ENCODE results near the gene POMGNT1. TPM values are rescaled to one million over a fixed set of nuclear protein-coding genes. Genes with fewer than 3 reads are reported as not detected.
"Not testable (repeated sequence)": the region's sequence is repeated elsewhere in the genome, so short reads cannot be mapped to it uniquely, and the experiment has no call there.

Gene POMGNT1
- total RNA-seq, 1 donor from 2014 or later: 67.8 TPM

DNA sequence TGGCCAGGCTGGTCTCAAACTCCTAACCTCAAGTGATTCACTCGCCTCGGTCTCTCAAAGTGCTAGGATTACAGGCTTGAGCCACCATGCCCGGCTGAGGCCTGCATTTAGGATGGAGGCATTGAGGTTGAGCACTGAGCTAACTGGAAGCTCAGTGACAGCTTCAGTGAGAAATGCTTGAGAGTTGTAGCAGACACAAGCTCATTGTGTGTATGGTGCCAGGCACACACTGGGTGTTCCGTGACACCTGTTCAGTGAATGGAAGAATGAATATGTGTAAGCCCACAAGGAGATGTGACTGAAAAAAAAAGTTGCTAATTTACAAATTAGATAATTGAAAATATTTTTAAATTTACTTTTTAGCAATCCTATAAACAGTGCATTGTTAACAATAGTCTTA, 26.7 kb upstream of the POMGNT1 start:
- DNase-seq (ENCODE audit: low spot score): no peak
- H3K4me3 Mint-ChIP-seq (ENCODE audit: low read depth): no peak overlapping the region
- H3K9me3 Mint-ChIP-seq: no peaks in the 10 kb centered on the region
- peaks cover 4% of the 10 kb centered on the region for H3K27me3 Mint-ChIP-seq (ENCODE audit: low read depth)
- H3K36me3 Mint-ChIP-seq (ENCODE audit: low read depth): no peaks in the 10 kb centered on the region
- no peaks in the 10 kb centered on the region for H3K4me1 Mint-ChIP-seq (ENCODE audit: low read depth)
- intact Hi-C loops (cut with micrococcal nuclease): no loop called here
- no peak overlapping the region for H3K27ac Mint-ChIP-seq

DNA sequence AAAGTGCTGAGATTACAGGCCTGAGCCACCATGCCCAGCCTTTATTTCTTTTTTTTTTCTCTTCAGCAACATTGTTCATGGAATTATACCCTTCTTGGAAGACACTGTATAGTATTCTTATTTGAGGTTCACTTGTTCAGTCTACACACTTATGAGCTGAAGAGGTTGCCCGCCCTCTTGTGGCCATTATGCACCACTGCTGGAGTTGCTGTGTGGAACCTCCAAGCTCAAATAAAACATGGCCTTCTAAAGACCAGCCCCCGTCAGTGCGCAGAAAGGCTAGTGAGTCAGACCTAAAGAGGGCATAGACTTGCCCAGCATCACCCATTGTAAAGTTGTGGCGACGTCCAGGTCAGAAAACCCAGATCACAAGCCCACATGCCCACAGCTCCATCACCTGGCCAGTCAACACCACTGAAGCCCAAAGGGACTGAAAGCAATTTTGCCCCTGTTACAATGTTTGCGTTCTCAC, 25.3 kb upstream of the POMGNT1 start:
- H3K36me3 Mint-ChIP-seq (ENCODE audit: low read depth): no peaks in the 10 kb centered on the region
- H3K27me3 Mint-ChIP-seq (ENCODE audit: low read depth): peaks cover 4% of the 10 kb centered on the region

GRCh38 chr1:46223055-46223454, 24.8 kb upstream of the POMGNT1 start:
- H3K4me1 Mint-ChIP-seq (ENCODE audit: low read depth); H3K27me3 Mint-ChIP-seq (ENCODE audit: low read depth); H3K27ac Mint-ChIP-seq; DNase-seq (ENCODE audit: low spot score); H3K4me3 Mint-ChIP-seq (ENCODE audit: low read depth); H3K36me3 Mint-ChIP-seq (ENCODE audit: low read depth); H3K9me3 Mint-ChIP-seq: not testable (repeated sequence)
- intact Hi-C loops (cut with micrococcal nuclease): loop anchor here (1.0 to 2.0 kb wide), 2 partner anchors 44 to 186 kb away; no protein-coding TSS in a partner anchor

More for the DNA sequence above, 25.3 kb upstream of the POMGNT1 start:
- intact Hi-C loops (cut with micrococcal nuclease): loop anchor here (1.0 to 2.0 kb wide), 2 partner anchors 45 to 186 kb away; no protein-coding TSS in a partner anchor
- no peaks in the 10 kb centered on the region for H3K4me1 Mint-ChIP-seq (ENCODE audit: low read depth)
- H3K9me3 Mint-ChIP-seq: no peaks in the 10 kb centered on the region
- no peak overlapping the region for H3K27ac Mint-ChIP-seq
- peak; percentile 49 for DNase-seq (ENCODE audit: low spot score)
- no peak overlapping the region for H3K4me3 Mint-ChIP-seq (ENCODE audit: low read depth)

DNA sequence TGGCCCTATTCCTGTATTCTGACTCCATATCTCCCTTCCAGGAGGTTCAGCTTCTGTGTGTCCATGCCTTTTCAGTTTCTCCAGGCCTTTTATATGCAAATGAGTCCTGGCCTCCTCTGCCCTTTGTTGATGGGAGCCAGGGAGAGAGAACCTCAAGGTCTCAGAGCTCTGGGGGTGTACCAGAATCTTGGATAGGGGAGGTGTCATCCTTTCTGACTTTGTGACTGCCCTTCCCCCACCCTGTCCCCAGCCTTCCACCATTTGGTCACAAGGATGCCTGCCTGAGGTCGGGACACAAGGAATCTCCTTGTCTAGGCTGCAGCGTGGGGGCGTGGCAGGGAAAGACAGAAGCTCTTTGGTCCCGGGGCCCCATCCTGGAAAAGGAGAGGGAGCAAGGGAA, 23.5 kb upstream of the POMGNT1 start:
- Mint-ChIP-seq H3K36me3 (ENCODE audit: low read depth) (no peaks in the 10 kb centered on the region), H3K4me1 (ENCODE audit: low read depth) (no peaks in the 10 kb centered on the region)

GRCh38 chr1:46220808-46221207, 22.6 kb upstream of the POMGNT1 start:
- no peaks in the 10 kb centered on the region for H3K4me1 Mint-ChIP-seq (ENCODE audit: low read depth)
- H3K9me3 Mint-ChIP-seq: no peaks in the 10 kb centered on the region
- no peaks in the 10 kb centered on the region for H3K36me3 Mint-ChIP-seq (ENCODE audit: low read depth)
- no peak overlapping the region for H3K27ac Mint-ChIP-seq
- DNase-seq (ENCODE audit: low spot score): no peak
- H3K4me3 Mint-ChIP-seq (ENCODE audit: low read depth): no peak overlapping the region
- intact Hi-C loops (cut with micrococcal nuclease): no loop called here
- peaks cover 7% of the 10 kb centered on the region for H3K27me3 Mint-ChIP-seq (ENCODE audit: low read depth)

More for the DNA sequence above, 23.5 kb upstream of the POMGNT1 start:
- Mint-ChIP-seq H3K27ac (no peak overlapping the region), H3K27me3 (ENCODE audit: low read depth) (peaks cover 6% of the 10 kb centered on the region), H3K9me3 (no peaks in the 10 kb centered on the region), H3K4me3 (ENCODE audit: low read depth) (no peak overlapping the region)
- intact Hi-C loops (cut with micrococcal nuclease): loop anchor here (2.0 kb wide), 1 partner anchor 43 kb away; no protein-coding TSS in a partner anchor
- no peak for DNase-seq (ENCODE audit: low spot score)

- intact Hi-C loops (cut with micrococcal nuclease): no loop called here
- no peak for DNase-seq (ENCODE audit: low spot score)
- no peaks in the 10 kb centered on the region for H3K9me3 Mint-ChIP-seq
- H3K27ac Mint-ChIP-seq: no peak overlapping the region
- no peaks in the 10 kb centered on the region for H3K36me3 Mint-ChIP-seq (ENCODE audit: low read depth)
- peaks cover 5% of the 10 kb centered on the region for H3K27me3 Mint-ChIP-seq (ENCODE audit: low read depth)
- no peak overlapping the region for H3K4me3 Mint-ChIP-seq (ENCODE audit: low read depth)
- H3K4me1 Mint-ChIP-seq (ENCODE audit: low read depth): no peaks in the 10 kb centered on the region
Observed at GRCh38 chr1:46219551-46220520, 21.6 kb upstream of the POMGNT1 start.

GRCh38 chr1:46218443-46218842, 20.2 kb upstream of the POMGNT1 start:
- Mint-ChIP-seq H3K4me3 (ENCODE audit: low read depth) (no peak overlapping the region), H3K9me3 (no peaks in the 10 kb centered on the region), H3K4me1 (ENCODE audit: low read depth) (no peaks in the 10 kb centered on the region), H3K27me3 (ENCODE audit: low read depth) (peaks cover 5% of the 10 kb centered on the region), H3K36me3 (ENCODE audit: low read depth) (no peaks in the 10 kb centered on the region), H3K27ac (no peak overlapping the region)
- DNase-seq (ENCODE audit: low spot score): no peak
- intact Hi-C loops (cut with micrococcal nuclease): no loop called here

DNA sequence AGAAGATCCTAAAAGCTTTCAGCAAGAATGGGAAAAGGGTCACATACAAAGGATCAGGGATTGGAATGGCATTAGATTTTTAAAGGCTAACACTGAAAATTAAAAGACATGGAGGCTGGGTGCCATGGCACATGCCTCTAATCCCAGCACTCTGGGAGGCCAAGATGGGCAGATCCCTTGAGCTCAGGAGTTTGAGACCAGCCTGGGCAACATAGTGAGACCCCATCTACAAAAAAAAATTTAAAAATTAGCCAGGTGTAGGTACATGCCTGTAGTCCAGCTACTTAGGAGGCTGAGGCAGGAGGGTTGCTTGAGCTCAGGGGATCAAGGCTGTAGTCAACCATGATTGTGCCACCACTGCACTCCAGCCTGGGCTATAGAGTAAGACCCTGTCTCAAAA, 17.3 kb upstream of the POMGNT1 start:
- no peak for DNase-seq (ENCODE audit: low spot score)
- H3K9me3 Mint-ChIP-seq: no peaks in the 10 kb centered on the region
- no peak overlapping the region for H3K4me3 Mint-ChIP-seq (ENCODE audit: low read depth)
- intact Hi-C loops (cut with micrococcal nuclease): no loop called here
- peaks cover 5% of the 10 kb centered on the region for H3K27me3 Mint-ChIP-seq (ENCODE audit: low read depth)
- no peaks in the 10 kb centered on the region for H3K4me1 Mint-ChIP-seq (ENCODE audit: low read depth)
- H3K36me3 Mint-ChIP-seq (ENCODE audit: low read depth): no peaks in the 10 kb centered on the region
- H3K27ac Mint-ChIP-seq: no peak overlapping the region

- H3K36me3 Mint-ChIP-seq (ENCODE audit: low read depth): no peaks in the 10 kb centered on the region
- no peaks in the 10 kb centered on the region for H3K9me3 Mint-ChIP-seq
- DNase-seq (ENCODE audit: low spot score): no peak
- H3K27ac Mint-ChIP-seq: no peak overlapping the region
- no peaks in the 10 kb centered on the region for H3K4me1 Mint-ChIP-seq (ENCODE audit: low read depth)
- intact Hi-C loops (cut with micrococcal nuclease): no loop called here
- no peak overlapping the region for H3K4me3 Mint-ChIP-seq (ENCODE audit: low read depth)
- peaks cover 1% of the 10 kb centered on the region for H3K27me3 Mint-ChIP-seq (ENCODE audit: low read depth)
Observed at GRCh38 chr1:46211051-46211450, 12.8 kb upstream of the POMGNT1 start.

DNA sequence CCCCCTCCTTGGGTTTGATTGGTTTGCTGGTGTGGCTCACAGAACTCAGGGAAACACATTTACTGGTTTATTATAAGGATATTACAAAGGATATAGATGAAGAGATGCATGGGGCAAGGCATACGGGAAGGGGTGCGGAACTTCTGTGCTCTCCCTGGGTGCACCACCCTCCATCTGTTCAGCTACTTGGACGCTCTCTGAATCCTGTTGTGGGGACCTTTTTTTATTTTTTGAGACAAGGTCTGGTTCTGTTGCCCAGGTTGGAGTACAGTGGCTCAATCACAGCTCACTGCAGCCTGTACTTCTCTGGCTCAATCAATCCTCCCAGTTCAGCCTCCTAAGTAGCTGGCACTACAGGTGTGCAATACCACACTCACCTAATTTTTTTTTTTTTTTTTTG, 12.3 kb upstream of the POMGNT1 start:
- Mint-ChIP-seq H3K27me3 (ENCODE audit: low read depth) (peaks cover 1% of the 10 kb centered on the region), H3K36me3 (ENCODE audit: low read depth) (no peaks in the 10 kb centered on the region), H3K4me3 (ENCODE audit: low read depth) (no peak overlapping the region), H3K9me3 (no peaks in the 10 kb centered on the region), H3K4me1 (ENCODE audit: low read depth) (no peaks in the 10 kb centered on the region), H3K27ac (no peak overlapping the region)
- intact Hi-C loops (cut with micrococcal nuclease): no loop called here
- DNase-seq (ENCODE audit: low spot score): no peak

DNA sequence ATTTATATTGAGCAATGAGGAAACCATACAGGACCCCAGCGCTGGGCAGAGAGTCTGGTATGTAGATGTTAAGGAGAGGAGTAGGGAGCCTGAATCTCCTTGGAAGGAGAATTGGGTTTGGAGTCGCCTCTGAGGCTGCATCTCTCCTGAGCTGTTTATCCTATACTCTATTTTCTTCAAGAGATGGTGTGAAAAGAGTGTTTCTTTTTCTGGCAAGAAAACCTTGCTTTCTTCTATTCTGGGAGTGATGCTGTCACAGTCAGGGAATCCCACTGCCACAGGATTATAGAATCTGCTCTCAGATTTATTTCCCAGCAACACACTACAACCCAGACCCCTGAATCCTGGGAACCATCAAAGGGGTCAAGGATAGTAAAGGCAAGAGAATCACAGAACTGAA, 8.2 kb upstream of the POMGNT1 start:
- no peak overlapping the region for H3K27ac Mint-ChIP-seq
- DNase-seq (ENCODE audit: low spot score): no peak
- H3K9me3 Mint-ChIP-seq: no peaks in the 10 kb centered on the region
- H3K36me3 Mint-ChIP-seq (ENCODE audit: low read depth): no peaks in the 10 kb centered on the region
- peaks cover 1% of the 10 kb centered on the region for H3K27me3 Mint-ChIP-seq (ENCODE audit: low read depth)
- H3K4me1 Mint-ChIP-seq (ENCODE audit: low read depth): peaks cover 5% of the 10 kb centered on the region
- H3K4me3 Mint-ChIP-seq (ENCODE audit: low read depth): no peak overlapping the region
- intact Hi-C loops (cut with micrococcal nuclease): no loop called here

DNA sequence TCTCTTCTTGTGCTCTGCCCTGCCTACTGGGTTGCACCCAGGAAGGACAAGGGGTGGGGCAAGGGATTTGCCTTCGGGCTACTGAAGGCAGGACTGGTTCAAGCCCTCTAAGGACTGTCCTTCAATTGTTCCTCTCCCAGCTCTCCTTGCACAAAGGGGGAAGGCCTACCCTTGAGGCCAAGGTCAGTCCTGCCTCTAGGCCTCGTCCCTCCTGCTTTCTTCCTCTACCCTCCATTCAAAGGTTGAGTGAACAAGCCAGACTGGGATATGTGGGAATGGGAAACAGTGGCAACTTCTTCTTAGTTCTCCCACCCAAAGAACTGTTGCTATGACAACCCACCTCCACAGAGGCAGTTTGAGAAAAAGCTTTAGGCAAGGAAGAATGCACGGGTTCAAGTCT, 7.6 kb upstream of the POMGNT1 start:
- no peaks in the 10 kb centered on the region for H3K36me3 Mint-ChIP-seq (ENCODE audit: low read depth)
- no peak overlapping the region for H3K4me3 Mint-ChIP-seq (ENCODE audit: low read depth)
- no peaks in the 10 kb centered on the region for H3K9me3 Mint-ChIP-seq
- H3K27me3 Mint-ChIP-seq (ENCODE audit: low read depth): peaks cover 1% of the 10 kb centered on the region
- H3K27ac Mint-ChIP-seq: no peak overlapping the region
- no peak for DNase-seq (ENCODE audit: low spot score)
- intact Hi-C loops (cut with micrococcal nuclease): no loop called here
- peaks cover 5% of the 10 kb centered on the region for H3K4me1 Mint-ChIP-seq (ENCODE audit: low read depth)

DNA sequence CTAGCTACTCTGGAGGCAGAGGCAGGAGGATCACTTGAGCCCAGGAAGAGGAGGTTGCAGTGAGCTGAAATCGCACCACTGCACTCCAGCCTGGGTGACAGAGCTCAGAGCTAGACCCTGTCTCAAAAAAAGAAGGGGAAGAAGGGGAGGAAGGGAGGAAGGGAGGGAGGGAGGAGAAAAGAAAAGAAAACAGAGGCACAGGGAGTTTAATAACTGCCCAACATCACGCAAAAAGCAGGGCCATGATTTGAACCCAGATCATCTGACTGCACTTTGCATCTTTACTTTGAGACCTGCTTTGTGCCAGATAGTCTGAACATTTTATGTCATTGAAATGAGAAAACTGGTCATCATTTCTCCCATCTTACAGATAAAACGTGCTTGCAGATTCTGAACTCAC, 6.9 kb upstream of the POMGNT1 start:
- intact Hi-C loops (cut with micrococcal nuclease): no loop called here
- peaks cover 1% of the 10 kb centered on the region for H3K27me3 Mint-ChIP-seq (ENCODE audit: low read depth)
- H3K4me3 Mint-ChIP-seq (ENCODE audit: low read depth): no peak overlapping the region
- DNase-seq (ENCODE audit: low spot score): no peak
- H3K27ac Mint-ChIP-seq: no peak overlapping the region
- no peaks in the 10 kb centered on the region for H3K9me3 Mint-ChIP-seq
- no peaks in the 10 kb centered on the region for H3K36me3 Mint-ChIP-seq (ENCODE audit: low read depth)
- H3K4me1 Mint-ChIP-seq (ENCODE audit: low read depth): peaks cover 6% of the 10 kb centered on the region
